ENCODE measurements around the gene DUT.
"Not testable (repeated sequence)": the region's sequence is repeated elsewhere in the genome, so short reads cannot be mapped to it uniquely, and the experiment has no call there.

DUT gene

DNA sequence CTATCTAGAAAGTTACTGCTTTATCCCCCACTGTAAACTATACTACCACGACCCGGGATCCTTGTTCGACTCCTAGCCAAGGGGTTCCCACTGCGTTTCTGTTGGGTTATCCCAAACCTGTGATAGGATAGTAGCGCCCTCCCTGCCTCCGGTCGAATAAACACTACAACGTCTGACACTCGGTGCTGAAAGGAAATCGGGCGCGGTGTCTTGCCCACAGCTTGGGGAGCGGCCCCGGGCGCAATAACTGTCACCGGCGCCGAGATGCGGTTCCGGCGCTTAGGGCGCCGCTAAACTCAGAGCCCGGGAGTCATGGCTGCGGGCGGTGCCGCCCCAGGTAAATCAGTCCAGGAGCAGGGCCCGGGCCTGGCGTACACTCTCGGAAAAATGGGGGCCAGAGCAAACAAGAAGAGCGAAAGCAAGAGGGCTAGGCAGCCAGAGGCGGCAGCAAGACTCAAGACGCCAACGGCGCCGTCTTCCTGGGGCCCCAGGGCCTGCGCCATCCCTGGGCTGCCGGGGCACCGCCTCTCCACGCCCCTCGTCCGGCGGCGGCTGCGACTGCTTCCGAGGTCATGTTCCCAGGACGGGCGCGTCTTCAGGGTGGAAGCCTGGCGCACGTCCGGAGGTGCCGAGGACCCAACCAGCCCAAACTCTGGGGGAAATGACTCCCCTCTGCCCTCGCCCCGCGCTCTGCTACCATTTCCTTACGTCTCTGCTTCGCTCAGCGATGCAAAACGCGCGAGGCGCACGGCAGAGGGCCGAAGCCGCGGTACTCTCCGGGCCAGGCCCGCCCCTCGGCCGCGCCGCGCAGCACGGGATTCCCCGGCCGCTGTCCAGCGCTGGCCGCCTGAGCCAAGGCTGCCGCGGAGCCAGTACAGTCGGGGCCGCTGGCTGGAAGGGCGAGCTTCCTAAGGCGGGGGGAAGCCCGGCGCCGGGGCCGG is at the start of gene DUT:
DUT (plus strand) TSS at position 575 of the 941 bp plus-strand sequence; CDS start at position 662, 87 bp downstream.
- peak; percentile 84 for DNase-seq

DNA sequence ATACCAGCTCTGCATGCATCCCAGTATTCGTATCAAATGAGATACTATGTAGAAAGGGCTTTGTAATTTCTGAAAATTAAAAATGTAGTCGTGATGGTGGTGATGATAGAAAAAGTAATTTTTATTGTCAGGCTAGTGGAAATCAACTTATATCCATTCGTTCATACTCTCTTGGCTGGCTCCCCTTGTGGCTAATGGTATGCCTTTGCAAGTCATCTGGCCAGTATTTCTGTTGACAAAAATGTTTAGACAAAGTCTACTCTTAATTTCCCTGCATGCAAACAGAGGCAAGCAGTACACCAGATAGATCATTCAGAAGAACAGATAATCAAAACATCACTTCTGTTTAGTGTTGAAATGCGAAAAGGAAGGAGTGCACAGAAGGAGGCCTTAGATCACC is 49.6 kb upstream of the DUT start:
- DNase-seq = no peak

DNA sequence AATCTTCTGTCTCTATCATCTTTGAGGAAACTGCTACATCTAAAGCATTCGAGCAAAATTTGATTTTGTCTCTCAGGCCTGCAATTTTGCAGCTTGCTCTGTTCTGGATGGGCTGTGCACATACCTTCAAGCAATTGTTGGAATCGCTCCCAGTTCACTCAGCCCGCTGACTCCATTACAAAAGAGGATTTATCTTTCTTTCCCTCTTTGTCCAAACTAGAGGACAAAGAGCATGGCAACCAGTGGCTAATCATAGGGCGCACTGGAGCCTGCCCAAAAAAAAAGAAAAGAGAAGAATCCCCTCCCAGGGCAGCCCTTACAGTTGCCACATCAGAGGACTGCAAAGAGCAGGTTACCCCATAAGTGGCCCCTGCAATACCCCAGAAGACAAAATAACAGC is 49.0 kb upstream of the DUT start:
- no peak for DNase-seq

DNA sequence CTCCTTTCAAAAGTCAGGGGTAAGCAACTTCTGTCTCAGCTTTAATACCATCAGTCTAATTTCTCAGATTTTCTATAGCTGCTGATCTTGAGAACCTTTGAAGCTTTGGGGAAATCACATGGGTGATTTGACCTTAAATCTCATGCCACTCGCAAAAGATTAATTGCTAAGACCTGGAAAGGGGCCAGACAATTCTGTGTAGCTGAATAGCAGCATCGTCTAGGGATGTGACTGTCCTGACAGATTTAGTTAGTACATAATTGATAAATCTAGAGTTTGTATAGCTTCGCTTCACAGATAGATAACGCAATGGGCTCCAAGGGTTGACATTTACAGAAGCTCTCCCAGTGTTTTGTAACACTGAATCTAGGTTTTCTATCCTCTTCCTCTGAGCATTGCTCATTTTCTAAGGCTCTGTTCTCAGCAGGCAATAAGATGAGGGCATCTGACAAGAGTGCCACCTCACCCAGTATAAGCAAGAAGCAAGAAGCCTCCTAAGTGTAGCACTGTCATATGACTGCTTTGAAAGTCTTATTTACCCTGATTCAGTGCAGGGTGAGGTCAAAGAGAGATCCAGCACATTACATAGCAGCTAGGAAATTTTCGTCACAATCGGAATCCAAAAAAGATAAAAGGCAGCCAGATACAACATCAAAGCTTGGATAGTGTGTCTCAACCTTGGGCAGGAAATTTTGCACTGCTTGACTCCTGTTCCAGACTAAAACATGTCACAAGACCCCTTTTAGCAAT is 47.7 kb upstream of the DUT start:
- no peak for DNase-seq

DNA sequence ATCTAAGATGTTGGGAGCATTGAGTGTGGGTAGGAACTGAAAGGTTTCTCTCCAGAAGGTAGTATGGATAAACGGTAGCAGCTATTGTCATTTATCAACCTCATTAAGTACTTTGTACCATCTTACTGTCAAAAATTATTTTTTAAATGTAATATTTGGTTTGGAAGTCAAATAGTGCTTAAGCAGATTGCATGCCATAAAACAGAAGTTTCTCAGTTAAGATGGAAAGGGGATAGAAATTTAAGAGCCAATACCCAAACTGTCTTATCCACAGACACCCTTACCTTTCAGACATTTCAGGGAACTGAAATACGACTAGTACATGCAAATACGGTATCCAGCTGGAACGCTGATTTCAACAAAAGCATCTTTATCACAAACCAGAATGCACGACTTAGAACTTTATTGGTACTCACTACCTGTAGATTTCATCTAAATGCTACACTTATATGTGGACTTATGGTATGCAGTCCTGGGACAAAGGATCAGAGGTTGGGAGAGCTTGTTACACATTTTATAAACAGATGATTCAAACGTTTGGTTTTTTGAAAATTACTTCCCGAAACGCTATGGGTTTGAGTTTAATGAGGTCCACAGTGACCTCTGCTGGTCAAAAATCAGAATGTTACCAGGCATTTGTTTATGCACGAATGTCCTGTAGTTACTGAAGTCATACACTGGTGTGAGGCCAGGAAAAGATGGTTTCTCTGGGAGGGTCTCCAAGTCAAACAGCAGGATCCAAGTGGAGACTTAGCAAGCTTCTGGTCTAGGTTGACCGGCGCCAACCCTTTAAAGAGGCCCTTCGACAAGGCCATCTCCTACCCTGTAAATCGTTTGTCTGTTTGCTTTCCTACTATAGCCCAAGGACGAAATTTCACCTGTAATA is 45.7 kb upstream of the DUT start:
- DNase-seq = peak; percentile 80

DNA sequence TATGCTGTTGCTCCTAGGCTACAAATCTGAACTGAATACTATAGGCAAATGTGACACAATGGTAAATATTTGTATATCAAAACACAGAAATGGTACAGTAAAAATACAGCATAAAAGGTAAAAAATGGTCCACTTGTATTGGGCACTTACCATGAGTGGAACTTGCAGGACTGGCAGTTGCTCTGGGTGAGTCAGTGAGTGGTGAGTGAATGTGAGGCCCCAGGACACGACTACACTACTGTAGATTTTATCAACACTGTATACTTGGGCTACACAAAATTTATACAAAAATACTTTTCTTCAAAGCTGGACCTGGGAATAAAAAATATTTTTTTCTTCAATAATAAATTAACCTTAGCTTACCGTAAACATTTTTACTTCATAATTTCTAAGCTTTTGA is 41.6 kb upstream of the DUT start:
- no peak for DNase-seq

DNA sequence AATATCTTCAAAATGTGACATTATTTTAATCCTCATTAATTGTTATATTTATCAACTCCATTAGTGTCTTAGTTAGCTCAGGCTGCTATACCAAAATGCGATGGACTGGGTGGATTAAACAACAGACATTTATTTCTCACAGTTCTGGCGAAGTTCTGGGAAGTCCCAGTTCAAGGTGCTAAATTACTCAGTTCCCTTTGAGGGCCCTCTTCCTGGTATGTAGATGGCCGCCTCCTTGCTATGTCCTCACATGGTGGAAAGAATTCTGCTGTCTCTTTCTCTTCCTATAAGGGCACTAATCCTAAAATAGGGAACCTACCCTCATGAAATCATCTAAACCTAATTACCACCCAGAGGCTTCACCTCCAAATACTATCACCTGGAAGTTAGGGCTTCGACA is 38.8 kb upstream of the DUT start:
- DNase-seq = no peak

DNA sequence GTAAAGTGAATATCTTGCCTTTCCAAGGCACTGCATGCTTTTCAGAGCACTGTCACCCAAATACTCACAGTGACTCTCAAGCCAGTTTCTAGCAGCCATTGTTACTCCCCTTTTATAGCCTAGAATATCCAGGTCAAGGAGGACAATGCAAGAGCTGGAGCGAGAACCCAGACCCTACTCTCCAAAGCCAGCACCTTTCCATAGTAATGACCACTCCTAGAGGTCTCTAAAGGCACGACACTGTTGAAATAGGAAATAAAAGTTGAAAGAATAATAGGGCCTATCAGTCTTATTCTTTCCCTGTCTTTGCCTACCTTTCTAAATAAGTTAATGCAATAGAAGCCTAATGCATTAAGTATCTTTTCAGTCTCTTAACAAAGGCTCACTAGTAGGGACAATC is 33.6 kb upstream of the DUT start:
- DNase-seq = no peak

DNA sequence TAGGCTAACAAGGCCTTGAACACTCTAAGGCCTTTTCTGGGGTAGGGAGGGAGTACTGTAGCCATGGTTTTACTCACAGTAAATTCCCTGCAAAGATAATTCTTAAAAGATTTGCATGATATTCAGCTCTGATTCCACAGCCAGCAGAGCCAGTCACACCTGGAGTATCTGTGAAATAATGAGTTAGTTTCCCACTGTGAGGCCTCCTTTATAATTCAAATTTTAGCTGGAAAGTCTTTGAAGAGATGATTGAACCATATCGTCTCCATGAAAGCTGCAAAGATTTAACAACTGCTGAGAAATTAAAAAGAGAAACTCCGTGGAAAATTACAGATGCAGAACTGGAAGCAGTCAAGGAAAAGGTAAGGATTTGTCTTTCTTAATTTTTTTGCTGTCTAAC is 32.3 kb upstream of the DUT start:
- DNase-seq = no peak

DNA sequence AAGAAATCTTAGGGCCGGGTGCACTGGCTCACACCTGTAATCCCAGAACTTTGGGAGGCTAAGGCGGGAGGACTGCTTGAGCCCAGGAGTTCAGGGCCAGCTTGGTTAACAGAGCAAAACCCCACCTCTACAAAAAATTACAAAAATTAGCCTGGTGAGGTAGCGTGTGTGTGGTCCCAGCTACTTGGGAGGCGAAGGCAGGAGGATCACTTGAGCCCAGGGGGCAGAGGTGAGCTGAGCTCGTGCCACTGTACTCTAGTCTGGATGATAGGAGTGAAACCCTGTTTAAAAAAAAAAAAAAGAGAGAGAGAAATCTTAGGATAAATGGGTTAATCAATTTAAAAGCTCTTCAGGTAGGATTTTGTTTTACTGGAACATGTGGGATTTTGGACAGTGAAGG is 31.2 kb upstream of the DUT start:
- no peak for DNase-seq

DNA sequence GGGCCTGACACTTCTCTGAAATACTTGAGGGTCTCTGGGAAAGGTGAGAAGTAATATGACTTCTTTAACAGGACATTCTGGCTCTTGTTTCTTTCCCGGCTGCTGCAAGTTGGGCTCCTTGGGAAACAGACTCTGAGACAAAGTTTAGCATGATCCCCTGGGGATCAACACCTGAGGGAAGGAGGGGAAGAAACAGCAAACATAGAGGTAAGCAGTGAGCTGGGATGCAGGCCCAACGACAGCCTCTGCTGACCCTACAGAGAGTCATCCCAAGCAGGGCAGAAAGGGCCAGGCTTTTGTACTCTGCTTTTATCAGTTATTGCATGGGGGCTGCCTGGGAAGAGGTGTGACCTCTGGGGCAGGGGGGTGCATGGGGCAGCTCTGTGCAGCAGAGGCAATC is 26.8 kb upstream of the DUT start:
- no peak for DNase-seq

DNA sequence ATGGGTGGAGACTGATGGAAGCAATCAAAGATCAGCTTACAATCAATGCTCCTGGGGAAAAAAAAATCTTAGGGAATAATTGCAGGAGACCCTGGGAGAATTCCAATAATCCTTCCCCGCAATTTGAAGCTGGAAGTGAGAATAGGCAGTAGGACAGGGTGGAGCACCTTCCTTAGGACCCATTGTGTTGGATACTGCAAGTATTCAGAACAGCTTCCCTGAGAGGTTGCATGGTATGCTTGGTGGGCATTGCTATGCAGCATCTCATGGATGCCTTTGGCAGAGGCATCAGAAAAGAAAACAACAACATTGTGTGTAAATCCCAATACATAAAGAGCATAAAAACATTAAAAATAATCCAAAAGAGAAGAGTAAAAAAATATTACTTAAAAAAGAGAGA is 24.6 kb upstream of the DUT start:
- no peak for DNase-seq

DNA sequence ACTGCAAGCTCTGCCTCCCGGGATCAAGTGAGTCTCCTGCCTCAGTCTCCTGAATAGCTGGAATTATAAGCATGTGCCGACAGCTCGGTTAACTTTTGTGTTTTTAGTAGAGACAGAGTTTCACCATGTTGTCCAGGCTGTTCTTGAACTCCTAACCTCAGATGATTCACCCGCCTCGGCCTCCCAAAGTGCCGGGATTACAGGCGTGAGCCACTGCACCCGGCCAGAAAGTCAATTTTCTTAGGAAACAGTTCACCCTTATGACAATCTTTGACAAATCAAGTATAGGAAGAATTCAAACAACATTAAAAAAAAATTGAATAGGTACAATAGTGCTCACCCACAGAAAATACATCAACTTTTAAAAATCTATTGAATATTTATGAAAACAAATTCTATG is 23.6 kb upstream of the DUT start:
- no peak for DNase-seq

DNA sequence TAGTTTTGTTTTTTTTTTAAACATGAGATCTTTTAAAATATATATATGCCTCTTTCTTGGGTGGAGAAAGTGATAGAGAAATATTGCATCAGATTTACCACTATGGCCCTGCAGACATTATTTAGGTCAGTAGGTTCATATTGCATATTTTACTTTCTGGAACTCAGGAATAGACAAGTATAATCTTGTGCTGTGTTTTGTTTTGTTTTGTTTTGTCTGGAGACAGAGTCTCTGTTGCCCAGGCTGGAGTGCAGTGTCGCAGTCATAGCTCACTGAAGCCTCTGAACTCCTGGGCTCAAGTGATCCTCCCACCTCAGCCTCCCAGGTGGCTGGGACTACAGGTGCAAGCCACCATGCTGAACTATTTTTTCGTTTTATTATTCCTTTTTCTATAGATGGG is 21.5 kb upstream of the DUT start:
- no peak for DNase-seq

DNA sequence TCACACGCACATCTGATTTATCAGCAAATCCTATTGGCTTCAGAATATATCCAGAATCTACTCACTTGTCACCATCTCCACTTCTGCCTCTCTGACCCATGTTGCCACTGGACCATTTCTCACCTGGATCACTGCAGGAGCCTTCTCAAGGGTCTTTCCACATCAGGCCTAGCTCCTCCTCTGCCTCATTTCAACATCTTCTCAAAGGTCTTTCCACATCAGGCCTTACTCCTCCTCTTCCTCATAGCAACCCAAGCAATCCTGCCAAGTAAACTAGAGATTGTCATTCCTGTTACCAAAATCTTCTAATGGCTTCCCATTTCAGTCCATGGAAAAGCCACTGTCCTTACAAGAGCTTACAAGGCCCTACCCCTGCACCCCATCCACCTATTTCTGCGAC is 18.0 kb upstream of the DUT start:
- no peak for DNase-seq

DNA sequence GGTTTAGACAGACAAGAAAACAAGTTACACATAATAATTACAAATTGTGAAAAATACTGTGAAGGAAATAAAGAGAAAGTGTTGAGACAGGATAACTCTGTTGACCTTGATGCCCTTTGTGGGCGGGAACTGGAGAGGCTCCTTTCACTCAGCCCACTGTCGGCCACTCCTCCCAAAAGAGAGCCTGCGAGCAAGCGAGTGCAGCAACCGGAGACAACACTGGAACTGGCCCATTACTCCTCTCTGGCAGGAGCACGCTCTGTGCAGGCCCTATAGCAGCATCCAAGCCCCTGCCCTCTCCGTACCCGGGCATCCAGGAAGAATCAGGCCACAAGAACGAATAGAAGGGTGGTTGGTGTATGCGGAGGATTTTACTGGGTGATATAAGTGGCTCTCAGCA is 16.2 kb upstream of the DUT start:
- DNase-seq = no peak

DNA sequence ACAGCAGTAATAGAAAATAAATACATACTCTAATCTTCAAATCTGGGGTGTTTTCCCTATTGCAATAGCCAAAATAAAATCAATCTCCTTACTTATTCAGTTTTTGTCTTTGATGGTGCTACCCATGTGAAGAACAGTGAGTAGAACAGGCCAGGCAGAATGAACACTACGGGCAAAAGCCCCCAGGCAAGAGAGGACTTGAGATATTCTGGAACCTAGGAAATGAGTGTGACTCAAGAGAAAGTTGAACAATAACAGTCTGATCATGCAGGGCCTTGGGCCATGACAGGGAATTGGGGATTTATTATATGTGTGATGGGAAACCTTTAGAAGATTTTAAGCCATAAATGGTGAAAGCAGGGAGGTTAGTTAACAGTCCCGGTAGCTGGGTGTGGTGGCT is 14.0 kb upstream of the DUT start:
- no peak for DNase-seq

DNA sequence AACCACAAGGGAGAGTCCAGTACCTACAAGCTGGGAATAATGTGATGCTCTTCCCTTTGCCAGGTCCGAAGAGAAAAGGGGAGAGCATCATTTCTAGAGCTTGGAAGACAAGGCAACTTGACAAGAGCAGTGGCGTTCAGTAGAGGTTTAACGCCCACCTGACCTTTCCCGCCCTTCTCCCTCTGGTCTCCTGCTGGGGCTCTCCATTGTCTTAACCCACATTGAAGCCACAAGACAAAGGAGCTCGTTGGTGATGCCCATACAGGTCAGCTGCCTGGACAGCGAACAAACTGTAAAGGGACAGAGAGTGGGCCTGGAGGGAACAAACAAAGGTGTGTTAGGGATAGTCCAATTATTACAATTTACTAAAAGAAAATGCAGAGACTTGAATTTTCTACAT is 13.1 kb upstream of the DUT start:
- no peak for DNase-seq

DNA sequence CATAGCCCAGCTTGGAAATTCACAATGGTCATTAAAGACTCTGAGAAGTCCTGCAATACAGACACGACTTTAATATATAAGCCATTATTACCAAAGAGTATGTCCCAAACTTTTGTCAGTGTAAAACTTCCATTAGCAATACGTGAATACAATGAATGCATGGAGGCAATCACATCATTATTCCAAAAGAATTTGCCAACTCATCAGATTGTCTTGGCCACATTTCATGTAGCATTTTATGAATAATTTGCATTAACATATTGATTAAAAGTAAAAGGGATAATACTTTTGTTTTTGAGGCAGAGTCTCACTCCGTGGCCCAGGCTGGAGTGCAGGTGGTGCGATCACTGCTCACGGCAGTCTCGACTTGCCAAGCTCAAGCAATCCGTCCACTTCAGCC is 7.9 kb upstream of the DUT start:
- DNase-seq = no peak

DNA sequence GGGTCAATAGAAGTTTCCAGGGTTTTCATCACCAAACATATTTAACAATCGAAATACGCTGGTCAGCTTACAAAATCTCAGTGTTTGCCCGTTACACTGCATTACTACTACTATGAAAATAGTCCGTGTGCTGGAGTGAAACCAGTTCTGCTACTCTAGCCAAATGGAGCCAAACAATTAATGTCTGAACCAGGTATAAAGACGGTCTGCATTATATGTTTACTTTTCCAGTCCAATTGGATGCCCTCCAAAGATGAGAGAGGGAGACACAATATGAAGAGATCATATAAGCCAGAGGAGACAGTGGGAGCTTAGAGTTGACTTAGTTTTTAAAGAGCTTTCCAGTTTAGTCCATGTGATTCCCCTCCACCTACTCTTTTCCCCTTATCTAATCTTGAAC is 6.3 kb upstream of the DUT start:
- no peak for DNase-seq

DNA sequence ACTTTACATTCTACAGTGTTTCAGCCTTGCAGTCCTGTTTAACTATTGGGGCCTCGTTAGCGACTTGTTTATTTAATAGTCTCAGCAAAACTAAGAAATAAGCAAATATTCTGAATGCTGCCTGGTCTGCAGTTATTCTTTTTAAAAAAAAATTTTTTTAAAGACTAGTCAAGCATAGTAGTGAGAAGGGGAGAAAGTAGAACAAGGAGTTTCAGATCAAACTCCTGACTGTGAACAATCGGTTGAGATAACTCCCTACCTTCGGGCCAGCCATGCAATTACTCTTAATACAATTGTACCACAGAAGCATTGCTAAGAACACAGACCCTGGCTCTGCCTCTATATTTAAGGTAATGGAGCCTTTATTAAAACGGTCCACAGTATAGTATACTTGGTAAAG is 5.8 kb upstream of the DUT start:
- DNase-seq = no peak

DNA sequence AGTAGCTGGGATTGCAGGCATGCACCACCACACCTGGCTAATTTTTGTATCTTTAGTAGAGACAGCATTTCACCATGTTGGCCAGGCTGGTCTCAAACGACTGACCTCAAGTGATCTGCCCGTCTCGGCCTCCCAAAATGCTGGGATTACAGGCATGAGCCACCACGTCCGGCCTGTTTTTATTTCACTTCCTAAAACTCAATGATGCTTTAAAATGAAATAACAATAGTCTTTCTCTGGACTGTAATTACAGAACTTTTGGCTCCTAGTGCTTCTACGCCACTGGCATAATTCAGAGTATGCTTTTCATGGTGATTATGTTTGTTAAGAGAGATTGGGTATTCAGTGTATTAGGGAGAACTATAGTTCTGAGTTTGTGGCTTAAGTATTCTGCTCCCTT is 5.0 kb upstream of the DUT start:
- DNase-seq = not testable (repeated sequence)

DNA sequence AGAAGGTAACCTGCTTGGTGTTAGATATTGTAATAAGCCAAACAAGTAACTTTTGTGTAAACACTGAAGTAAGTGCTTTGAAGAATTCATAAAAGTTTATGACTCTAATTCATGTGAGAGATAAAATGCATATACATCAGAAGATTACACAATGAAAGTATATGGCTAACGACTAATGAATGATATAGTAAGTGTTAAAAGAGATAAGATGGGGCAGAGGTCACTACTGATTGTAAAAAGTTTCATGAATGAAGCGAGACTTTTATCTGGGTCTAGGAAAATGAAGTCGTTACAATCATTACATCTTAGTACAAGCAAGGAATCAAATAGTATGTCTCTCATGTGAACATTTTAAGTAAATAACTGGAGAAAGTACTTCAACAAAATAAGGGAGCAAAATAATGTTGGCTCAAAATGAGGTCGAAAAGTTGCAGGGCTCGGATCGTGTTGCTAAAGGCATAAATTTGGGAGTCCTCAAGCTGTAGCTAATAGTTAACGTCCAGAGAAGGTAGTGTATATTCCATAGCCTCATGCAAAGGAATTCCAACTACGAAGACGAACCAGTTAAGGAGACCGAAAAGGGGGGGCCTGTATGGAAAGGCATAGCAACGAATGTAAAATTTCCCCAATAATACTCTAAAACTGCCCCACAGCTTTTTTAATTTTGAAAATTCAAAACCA is 984 bp upstream of the DUT start:
- peak; percentile 36 for DNase-seq

Data from fibroblast of skin of right biceps (primary cell).